Stimulated activated memory B cell treated with anti-CD40 and anti-IgM and Interleukin-4, amounts not matched to agents 10 μg/mL and 1 μg/mL and 100 μg/mL, for 72 hours (primary cell): ENCODE data around the gene FOXI1.
A peak's percentile ranks its signal among the peaks of the same experiment; 100 is the strongest.

Experiments
- ATAC-seq: fragments of 150-1000 bp; cut with Tn5 transposase; 2 replicates; pipeline ENCODE4 v1.10.0; 2021
- H3K27ac Mint-ChIP-seq: one replicate; pipeline ENCODE4 v1.8.0; 2022; ENCODE audit warnings: mild to moderate bottlenecking, mixed read lengths
- H3K27me3 Mint-ChIP-seq: one replicate; pipeline ENCODE4 v1.8.0; 2022; ENCODE audit warnings: mixed read lengths
- H3K36me3 Mint-ChIP-seq: one replicate; pipeline ENCODE4 v1.8.0; 2022; ENCODE audit warnings: mixed read lengths
- H3K4me1 Mint-ChIP-seq: one replicate; pipeline ENCODE4 v1.8.0; 2022; ENCODE audit warnings: mixed read lengths
- H3K4me3 Mint-ChIP-seq: one replicate; pipeline ENCODE4 v1.8.0; 2022; ENCODE audit warnings: mild to moderate bottlenecking, moderate library complexity, mixed read lengths
- H3K9me3 Mint-ChIP-seq: one replicate; pipeline ENCODE4 v1.8.0; 2022; ENCODE audit warnings: mixed read lengths

The FOXI1 gene

DNA sequence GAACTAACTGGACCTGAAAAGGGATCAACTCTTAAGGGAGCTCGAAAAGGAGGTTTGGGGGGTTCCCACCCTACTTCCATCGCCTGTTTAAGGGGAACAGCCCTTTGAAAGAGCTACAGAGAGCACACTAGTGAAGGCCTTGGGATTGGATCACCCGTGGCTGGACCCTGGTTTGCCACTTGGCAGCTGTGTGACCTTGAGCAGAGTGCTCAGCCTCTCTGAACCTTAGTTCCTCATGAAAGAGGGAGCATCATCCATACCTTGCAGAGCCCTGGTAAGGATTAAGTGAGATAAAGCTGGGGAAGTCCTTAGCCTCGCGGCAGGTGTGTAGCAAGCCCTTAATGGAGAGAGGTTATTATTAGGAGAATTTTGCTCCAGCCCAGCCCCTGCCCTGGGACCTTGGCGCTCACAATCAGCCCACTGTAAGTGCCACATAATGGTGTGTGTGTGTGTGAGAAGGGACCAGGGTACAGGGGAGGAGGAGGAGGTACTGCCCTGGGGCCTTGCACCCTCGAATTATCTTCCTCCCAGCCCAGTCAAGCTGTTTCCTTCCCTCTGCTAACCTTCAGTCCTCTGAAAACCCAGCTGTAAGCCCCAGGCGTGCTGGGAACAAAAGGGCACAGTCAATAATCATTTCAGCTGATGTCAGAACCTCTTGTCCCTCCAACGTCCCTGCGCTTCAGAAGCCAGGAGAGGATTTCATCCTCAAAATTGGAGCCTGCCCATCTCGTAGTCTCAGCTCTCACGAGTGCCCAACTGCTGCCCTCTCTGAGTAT, 42.9 kb downstream of the FOXI1 start:
- no peaks in the 10 kb centered on the region for H3K4me1 Mint-ChIP-seq

DNA sequence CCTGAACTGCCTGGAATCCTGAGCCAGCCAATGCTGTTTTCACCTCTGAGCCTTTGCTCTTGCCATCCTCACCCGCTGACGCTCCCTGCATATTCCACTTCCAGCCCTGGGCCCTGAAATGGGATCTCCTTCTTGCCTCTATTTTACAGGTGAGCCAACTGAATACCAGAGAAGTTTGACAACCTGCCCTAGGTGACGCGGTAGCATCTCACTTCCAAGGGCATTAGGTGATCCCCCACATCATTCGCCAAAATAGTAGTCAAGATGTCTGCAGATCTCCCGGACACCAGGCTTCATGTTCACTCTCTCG, 43.5 kb downstream of the FOXI1 start:
- no peak overlapping the region for H3K27ac Mint-ChIP-seq
- peaks cover 9% of the 10 kb centered on the region for H3K27me3 Mint-ChIP-seq
- H3K4me3 Mint-ChIP-seq, result no peak overlapping the region
- no peaks in the 10 kb centered on the region for H3K9me3 Mint-ChIP-seq
- H3K36me3 Mint-ChIP-seq, result no peaks in the 10 kb centered on the region
- ATAC-seq, result no peak
- no peaks in the 10 kb centered on the region for H3K4me1 Mint-ChIP-seq

More for the DNA sequence above, 42.9 kb downstream of the FOXI1 start:
- Mint-ChIP-seq H3K27ac (no peak overlapping the region), H3K9me3 (no peaks in the 10 kb centered on the region), H3K27me3 (peaks cover 9% of the 10 kb centered on the region), H3K36me3 (no peaks in the 10 kb centered on the region), H3K4me3 (no peak overlapping the region)
- no peak for ATAC-seq

GRCh38 chr5:170150713-170151096, 45.0 kb downstream of the FOXI1 start:
- Mint-ChIP-seq H3K4me3 (no peak overlapping the region), H3K27me3 (peaks cover 9% of the 10 kb centered on the region), H3K36me3 (no peaks in the 10 kb centered on the region), H3K27ac (no peak overlapping the region), H3K9me3 (no peaks in the 10 kb centered on the region), H3K4me1 (peaks cover 6% of the 10 kb centered on the region)
- ATAC-seq, result no peak

GRCh38 chr5:170151097-170151831, 45.6 kb downstream of the FOXI1 start:
- Mint-ChIP-seq H3K4me3 (no peak overlapping the region), H3K27me3 (peaks cover 9% of the 10 kb centered on the region), H3K27ac (no peak overlapping the region)

GRCh38 chr5:170152767-170153166, 47.1 kb downstream of the FOXI1 start:
- Mint-ChIP-seq H3K27ac (no peak overlapping the region), H3K36me3 (no peaks in the 10 kb centered on the region), H3K9me3 (no peaks in the 10 kb centered on the region), H3K27me3 (peaks cover 9% of the 10 kb centered on the region), H3K4me1 (peaks cover 6% of the 10 kb centered on the region), H3K4me3 (no peak overlapping the region)
- ATAC-seq, result no peak

More at GRCh38 chr5:170151097-170151831, 45.6 kb downstream of the FOXI1 start:
- no peaks in the 10 kb centered on the region for H3K36me3 Mint-ChIP-seq
- peak; percentile 57 for ATAC-seq
- H3K9me3 Mint-ChIP-seq, result no peaks in the 10 kb centered on the region
- H3K4me1 Mint-ChIP-seq, result peaks cover 6% of the 10 kb centered on the region

DNA sequence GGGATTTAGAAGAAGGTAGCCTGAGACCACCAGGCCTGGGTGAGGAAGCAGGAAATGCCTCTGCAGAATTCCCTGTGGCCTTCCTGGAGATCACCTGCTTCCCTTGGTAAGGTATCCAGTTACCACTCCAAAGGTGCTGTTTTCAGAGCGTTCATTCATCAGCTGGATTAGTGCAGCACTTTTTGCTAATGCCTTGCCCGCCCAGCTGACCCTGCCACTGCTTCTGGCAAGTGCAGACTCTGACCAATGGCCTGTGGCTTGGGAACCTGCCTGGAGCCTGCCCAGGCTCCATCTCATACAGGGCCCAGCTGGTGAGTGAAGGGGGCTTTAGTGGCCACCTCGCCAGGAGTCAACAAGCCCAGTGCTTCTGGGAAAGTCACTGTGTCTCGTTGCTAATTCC, 48.6 kb downstream of the FOXI1 start:
- H3K9me3 Mint-ChIP-seq, result no peaks in the 10 kb centered on the region
- H3K27me3 Mint-ChIP-seq, result peaks cover 9% of the 10 kb centered on the region
- H3K4me1 Mint-ChIP-seq, result peaks cover 6% of the 10 kb centered on the region
- no peak overlapping the region for H3K27ac Mint-ChIP-seq
- H3K36me3 Mint-ChIP-seq, result no peaks in the 10 kb centered on the region
- no peak for ATAC-seq
- H3K4me3 Mint-ChIP-seq, result no peak overlapping the region

- no peak for ATAC-seq
- peaks cover 6% of the 10 kb centered on the region for H3K4me1 Mint-ChIP-seq
- H3K9me3 Mint-ChIP-seq, result no peaks in the 10 kb centered on the region
- peaks cover 9% of the 10 kb centered on the region for H3K27me3 Mint-ChIP-seq
- H3K36me3 Mint-ChIP-seq, result no peaks in the 10 kb centered on the region
- no peak overlapping the region for H3K27ac Mint-ChIP-seq
- H3K4me3 Mint-ChIP-seq, result no peak overlapping the region
Observed at GRCh38 chr5:170154744-170155143, 49.0 kb downstream of the FOXI1 start.

DNA sequence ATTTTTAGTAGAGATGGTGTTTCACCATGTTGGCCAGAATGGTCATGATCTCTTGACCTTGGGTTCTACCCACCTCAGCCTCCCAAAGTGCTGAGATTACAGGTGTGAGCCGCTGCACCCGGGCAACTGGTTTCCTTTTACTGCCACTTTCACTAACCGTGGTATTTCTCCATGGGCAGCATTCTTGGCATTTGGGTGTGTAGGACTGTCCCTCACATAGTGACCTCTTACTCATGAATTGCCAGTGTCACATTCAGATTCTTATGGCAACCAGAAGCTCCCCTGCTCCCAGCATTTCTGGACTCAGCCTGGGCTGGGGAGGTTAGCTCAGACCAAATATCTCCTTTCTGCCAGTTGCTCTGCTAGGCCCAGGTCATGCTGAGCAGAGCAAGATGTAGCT, 50.1 kb downstream of the FOXI1 start:
- peak; percentile 34 for ATAC-seq
- Mint-ChIP-seq H3K4me1 (peaks cover 6% of the 10 kb centered on the region), H3K4me3 (no peak overlapping the region)

DNA sequence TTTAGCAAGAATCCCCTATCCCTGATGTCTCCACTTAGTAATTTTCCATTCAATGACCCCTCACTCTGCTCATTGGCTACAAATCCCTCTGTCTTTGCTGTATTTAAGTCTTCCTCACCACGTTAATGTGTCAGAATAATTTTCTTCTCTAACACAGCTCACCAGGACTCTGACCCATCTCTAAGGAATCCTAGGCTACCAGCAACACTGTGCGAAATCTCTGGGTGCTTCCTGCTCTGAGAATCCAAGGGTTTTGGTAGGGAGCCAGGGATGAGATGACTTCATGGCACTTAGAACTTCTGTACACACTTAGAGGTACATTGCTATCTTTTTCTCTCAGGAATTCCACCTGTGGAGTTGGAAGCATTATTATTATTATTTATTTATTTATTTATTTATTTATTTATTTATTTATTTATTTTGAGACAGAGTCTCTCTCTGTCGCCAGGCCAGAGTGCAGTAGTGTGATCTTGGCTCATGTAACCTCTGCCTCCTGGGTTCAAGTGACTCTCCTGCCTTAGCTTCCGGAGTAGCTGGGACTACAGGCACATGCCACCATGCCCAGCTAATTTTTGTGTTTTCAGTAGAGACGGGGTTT, 53.5 kb downstream of the FOXI1 start:
- no peak overlapping the region for H3K4me3 Mint-ChIP-seq
- peaks cover 6% of the 10 kb centered on the region for H3K4me1 Mint-ChIP-seq
- no peak for ATAC-seq
- no peaks in the 10 kb centered on the region for H3K27me3 Mint-ChIP-seq
- H3K9me3 Mint-ChIP-seq, result no peaks in the 10 kb centered on the region
- H3K27ac Mint-ChIP-seq, result no peak overlapping the region
- no peaks in the 10 kb centered on the region for H3K36me3 Mint-ChIP-seq

More for the DNA sequence above, 50.1 kb downstream of the FOXI1 start:
- H3K36me3 Mint-ChIP-seq, result no peaks in the 10 kb centered on the region
- peaks cover 9% of the 10 kb centered on the region for H3K27me3 Mint-ChIP-seq
- H3K9me3 Mint-ChIP-seq, result no peaks in the 10 kb centered on the region
- H3K27ac Mint-ChIP-seq, result no peak overlapping the region
